Measurements from ENCODE around the gene ABTB2. TPM values are rescaled to one million over a fixed set of nuclear protein-coding genes. Genes with fewer than 3 reads are reported as not detected.
A peak's percentile ranks its signal among the peaks of the same experiment; 100 is the strongest.

Gene ABTB2
- total RNA-seq, 2 experiments from 2014 or later = 2.4 to 2.5 TPM

GRCh38 chr11:34214961-34215805, 142.6 kb downstream of the ABTB2 start:
- no peak for TF ChIP-seq CTCF (IDR thresholded peaks at IDR 0.05)
- Mint-ChIP-seq H3K27ac (peak overlapping the region; percentile 88), H3K4me1 (ENCODE audit: low read depth) (peaks cover 30% of the 10 kb centered on the region), H3K9me3 (no peaks in the 10 kb centered on the region), H3K4me3 (no peak overlapping the region), H3K36me3 (ENCODE audit: low read depth) (no peaks in the 10 kb centered on the region), H3K27me3 (peaks cover 3% of the 10 kb centered on the region)
- intact Hi-C loops (cut with micrococcal nuclease) = loop anchor here (5.0 kb wide), 1 partner anchor 32 kb away; no protein-coding TSS in a partner anchor
- ATAC-seq (peak; percentile 99), DNase-seq (peak; percentile 95)
- ChIA-PET CTCF (interaction anchor here (0.6 to 1.8 kb wide), 6 partner anchors 10 to 671 kb away, joined by 3 to 6 read pairs (median 4); no protein-coding TSS in a partner anchor), POLR2A (interaction anchor here (0.9 to 1.4 kb wide), 5 partner anchors 9 to 142 kb away, joined by 3 to 4 read pairs (median 3); partner anchors contain the start of gene ABTB2)

GRCh38 chr11:34213366-34213765, 144.4 kb downstream of the ABTB2 start:
- DNase-seq (no peak), ATAC-seq (no peak)
- Mint-ChIP-seq H3K27me3 (no peaks in the 10 kb centered on the region), H3K27ac (no peak overlapping the region), H3K36me3 (ENCODE audit: low read depth) (no peaks in the 10 kb centered on the region), H3K9me3 (no peaks in the 10 kb centered on the region), H3K4me3 (no peak overlapping the region), H3K4me1 (ENCODE audit: low read depth) (peaks cover 35% of the 10 kb centered on the region)
- TF ChIP-seq CTCF (IDR thresholded peaks at IDR 0.05) = no peak
- intact Hi-C loops (cut with micrococcal nuclease) = loop anchor here (5.0 kb wide), 1 partner anchor 34 kb away; no protein-coding TSS in a partner anchor
- POLR2A ChIA-PET = interaction anchor here (0.5 kb wide), 1 partner anchor 374 kb away, joined by 3 read pairs; no protein-coding TSS in a partner anchor
- CTCF ChIA-PET = interaction anchor here (1.3 kb wide), 1 partner anchor 39 kb away, joined by 4 read pairs; no protein-coding TSS in a partner anchor

GRCh38 chr11:34212566-34212965, 145.2 kb downstream of the ABTB2 start:
- DNase-seq (no peak), ATAC-seq (no peak)
- CTCF ChIA-PET = interaction anchor here (1.3 kb wide), 1 partner anchor 38 kb away, joined by 4 read pairs; no protein-coding TSS in a partner anchor
- Mint-ChIP-seq H3K27ac (no peak overlapping the region), H3K4me1 (ENCODE audit: low read depth) (peaks cover 42% of the 10 kb centered on the region), H3K27me3 (no peaks in the 10 kb centered on the region), H3K4me3 (no peak overlapping the region), H3K36me3 (ENCODE audit: low read depth) (no peaks in the 10 kb centered on the region), H3K9me3 (no peaks in the 10 kb centered on the region)
- intact Hi-C loops (cut with micrococcal nuclease) = loop anchor here (5.0 kb wide), 1 partner anchor 35 kb away; no protein-coding TSS in a partner anchor
- no peak for TF ChIP-seq CTCF (IDR thresholded peaks at IDR 0.05)
- POLR2A ChIA-PET = interaction anchor here (0.5 to 0.9 kb wide), 2 partner anchors 23 to 374 kb away, joined by 3 read pairs; no protein-coding TSS in a partner anchor

GRCh38 chr11:34209809-34210208, 148.0 kb downstream of the ABTB2 start:
- TF ChIP-seq CTCF (IDR thresholded peaks at IDR 0.05) = no peak
- Mint-ChIP-seq H3K4me1 (ENCODE audit: low read depth) (peaks cover 37% of the 10 kb centered on the region), H3K27me3 (no peaks in the 10 kb centered on the region), H3K27ac (no peak overlapping the region), H3K9me3 (no peaks in the 10 kb centered on the region), H3K4me3 (no peak overlapping the region), H3K36me3 (ENCODE audit: low read depth) (no peaks in the 10 kb centered on the region)
- CTCF ChIA-PET = interaction anchor here (1.0 to 2.0 kb wide), 3 partner anchors 35 to 148 kb away, joined by 3 to 12 read pairs (median 3); partner anchors contain the start of gene ABTB2
- intact Hi-C loops (cut with micrococcal nuclease) = loop anchor here (5.0 kb wide), 1 partner anchor 37 kb away; no protein-coding TSS in a partner anchor
- POLR2A ChIA-PET = interaction anchor here (0.9 kb wide), 1 partner anchor 11 kb away, joined by 3 read pairs; no protein-coding TSS in a partner anchor
- DNase-seq = no peak
- ATAC-seq = no peak

Data from activated CD8-positive, alpha-beta T cell treated with anti-CD3 and anti-CD28 coated beads for 36 hours (primary cell).